ENCODE data around the gene BRF1.

The BRF1 gene

DNA sequence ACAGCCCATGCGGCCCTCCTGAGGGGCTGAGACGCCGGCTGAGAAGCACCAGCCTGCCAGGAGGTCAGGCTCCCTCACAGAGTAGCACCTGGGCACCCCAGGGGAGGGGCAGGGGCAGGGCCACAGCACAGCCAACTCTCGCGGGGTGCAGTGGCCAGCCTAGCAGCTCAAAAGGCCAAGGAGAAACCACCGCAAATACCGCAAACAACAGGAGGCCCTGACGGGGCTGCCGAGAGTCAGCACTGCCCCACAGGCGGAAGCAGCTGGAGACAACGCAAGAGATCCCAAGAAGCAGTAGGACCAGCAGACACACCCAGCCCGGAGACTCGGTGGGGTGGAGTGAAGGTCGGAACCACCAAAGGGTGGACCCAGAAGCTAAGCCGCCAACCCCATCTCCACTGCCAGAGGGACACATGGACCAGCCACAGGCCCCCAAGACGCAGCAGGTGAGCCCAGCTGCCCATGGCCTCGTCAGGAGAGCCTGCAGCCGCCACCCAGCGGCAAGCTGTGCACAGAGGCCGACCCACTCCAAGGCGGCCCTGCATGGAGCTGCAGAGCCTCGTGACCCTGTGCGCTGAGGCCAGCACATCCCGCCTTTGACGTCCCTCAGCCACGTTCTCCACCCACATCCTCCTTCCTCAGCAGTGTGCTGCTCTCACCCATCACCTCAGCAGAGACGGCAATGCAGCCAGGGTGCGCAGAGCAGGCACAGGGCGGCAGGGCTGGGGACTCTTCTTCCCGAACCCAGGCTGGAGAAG, 84.1 kb downstream of the BRF1 start:
- Histone ChIP-seq H3K4me3 (ENCODE audit: low read depth in 1 of 2, low read length in 2 of 2) (no peak overlapping the region), H3K4me1 (ENCODE audit: insufficient read depth, low read length) (peaks cover 8% of the 10 kb centered on the region), H3K9ac (ENCODE audit: low read length) (no peak overlapping the region), H3K36me3 (ENCODE audit: insufficient read depth, low read length) (peaks cover 36% of the 10 kb centered on the region), H3K27me3 (ENCODE audit: control insufficient read depth in 1 of 2, insufficient read depth in 2 of 2, low read length in 2 of 2) (no peaks in the 10 kb centered on the region), H3K27ac (ENCODE audit: low read depth, low read length) (no peak overlapping the region), H3K9me3 (ENCODE audit: low read length) (no peaks in the 10 kb centered on the region)

DNA sequence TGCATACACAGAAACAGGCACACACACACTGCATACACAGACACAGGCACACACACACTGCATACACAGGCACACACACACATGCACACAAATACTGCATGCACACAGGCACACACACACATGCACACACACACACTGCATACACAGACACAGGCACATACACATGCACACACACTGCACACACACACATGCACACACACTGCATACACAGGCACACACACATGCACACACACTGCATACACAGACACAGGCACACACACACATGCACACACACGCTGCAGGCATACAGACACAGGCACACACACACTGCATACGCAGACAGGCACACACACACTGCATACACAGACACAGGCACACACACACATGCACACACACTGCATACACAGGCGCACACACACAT, 85.2 kb downstream of the BRF1 start:
- Histone ChIP-seq H3K9me3 (ENCODE audit: low read length) (no peaks in the 10 kb centered on the region), H3K27me3 (ENCODE audit: control insufficient read depth in 1 of 2, insufficient read depth in 2 of 2, low read length in 2 of 2) (no peaks in the 10 kb centered on the region), H3K9ac (ENCODE audit: low read length) (no peak overlapping the region), H3K27ac (ENCODE audit: low read depth, low read length) (no peak overlapping the region), H3K36me3 (ENCODE audit: insufficient read depth, low read length) (peaks cover 36% of the 10 kb centered on the region), H3K4me1 (ENCODE audit: insufficient read depth, low read length) (peaks cover 3% of the 10 kb centered on the region), H3K4me3 (ENCODE audit: low read depth in 1 of 2, low read length in 2 of 2) (no peak overlapping the region)

DNA sequence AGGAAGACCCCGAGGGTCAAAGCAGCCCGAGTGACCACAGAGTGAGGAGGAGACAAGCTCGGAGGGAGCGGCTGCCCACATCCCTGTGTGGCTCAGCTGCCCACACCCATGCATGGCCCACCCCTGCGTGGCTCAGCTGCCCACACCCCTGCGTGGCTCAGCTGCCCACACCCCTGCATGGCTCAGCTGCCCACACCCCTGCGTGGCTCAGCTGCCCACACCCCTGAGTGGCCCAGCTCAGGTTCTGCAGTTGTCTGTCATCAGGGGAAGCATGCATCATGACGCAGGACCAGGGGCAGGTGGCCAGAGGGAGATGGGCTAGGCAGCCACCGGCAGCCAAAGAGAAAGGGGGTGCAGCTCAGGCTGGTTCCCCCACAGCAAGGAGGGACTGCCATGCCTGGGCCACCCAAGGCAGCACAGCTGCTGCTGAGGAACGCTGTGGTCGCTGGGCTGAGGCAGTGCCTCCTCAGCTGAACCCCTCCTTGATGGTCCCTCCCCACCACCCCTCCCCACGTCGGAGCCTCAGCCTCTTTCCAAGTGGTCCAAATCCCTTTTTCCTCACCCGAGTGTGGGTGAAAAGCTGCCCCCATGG, 86.4 kb downstream of the BRF1 start:
- H3K4me3 ChIP-seq (ENCODE audit: low read depth in 1 of 2, low read length in 2 of 2): no peak overlapping the region
- H3K27ac ChIP-seq (ENCODE audit: low read depth, low read length): no peak overlapping the region
- H3K9me3 ChIP-seq (ENCODE audit: low read length): no peaks in the 10 kb centered on the region
- H3K4me1 ChIP-seq (ENCODE audit: insufficient read depth, low read length): no peaks in the 10 kb centered on the region
- H3K27me3 ChIP-seq (ENCODE audit: control insufficient read depth in 1 of 2, insufficient read depth in 2 of 2, low read length in 2 of 2): no peaks in the 10 kb centered on the region
- H3K9ac ChIP-seq (ENCODE audit: low read length): no peak overlapping the region
- peaks cover 31% of the 10 kb centered on the region for H3K36me3 ChIP-seq (ENCODE audit: insufficient read depth, low read length)

DNA sequence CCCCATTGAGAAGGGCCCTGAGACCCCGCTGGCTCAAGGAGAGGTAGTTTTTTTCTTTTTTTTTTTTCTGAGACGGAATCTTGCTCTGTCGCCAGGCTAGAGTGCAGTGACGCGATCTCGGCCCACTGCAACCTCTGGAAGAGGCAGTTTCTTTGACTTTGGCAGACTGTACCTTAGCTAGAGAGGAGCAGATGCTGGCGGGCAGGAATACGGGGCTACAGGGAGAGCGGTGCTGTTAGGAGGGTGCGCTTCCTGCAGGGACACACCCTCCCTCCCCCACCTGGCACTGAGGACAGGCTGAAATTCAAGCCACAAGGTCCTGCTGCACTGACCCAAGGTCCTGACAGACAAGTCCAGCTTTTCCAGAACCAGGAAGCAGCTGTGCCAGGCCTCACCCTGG, 87.4 kb downstream of the BRF1 start:
- Histone ChIP-seq H3K4me3 (ENCODE audit: low read depth in 1 of 2, low read length in 2 of 2) (no peak overlapping the region), H3K27ac (ENCODE audit: low read depth, low read length) (no peak overlapping the region), H3K36me3 (ENCODE audit: insufficient read depth, low read length) (peaks cover 20% of the 10 kb centered on the region), H3K9me3 (ENCODE audit: low read length) (no peaks in the 10 kb centered on the region), H3K9ac (ENCODE audit: low read length) (no peak overlapping the region), H3K4me1 (ENCODE audit: insufficient read depth, low read length) (no peaks in the 10 kb centered on the region), H3K27me3 (ENCODE audit: control insufficient read depth in 1 of 2, insufficient read depth in 2 of 2, low read length in 2 of 2) (no peaks in the 10 kb centered on the region)

DNA sequence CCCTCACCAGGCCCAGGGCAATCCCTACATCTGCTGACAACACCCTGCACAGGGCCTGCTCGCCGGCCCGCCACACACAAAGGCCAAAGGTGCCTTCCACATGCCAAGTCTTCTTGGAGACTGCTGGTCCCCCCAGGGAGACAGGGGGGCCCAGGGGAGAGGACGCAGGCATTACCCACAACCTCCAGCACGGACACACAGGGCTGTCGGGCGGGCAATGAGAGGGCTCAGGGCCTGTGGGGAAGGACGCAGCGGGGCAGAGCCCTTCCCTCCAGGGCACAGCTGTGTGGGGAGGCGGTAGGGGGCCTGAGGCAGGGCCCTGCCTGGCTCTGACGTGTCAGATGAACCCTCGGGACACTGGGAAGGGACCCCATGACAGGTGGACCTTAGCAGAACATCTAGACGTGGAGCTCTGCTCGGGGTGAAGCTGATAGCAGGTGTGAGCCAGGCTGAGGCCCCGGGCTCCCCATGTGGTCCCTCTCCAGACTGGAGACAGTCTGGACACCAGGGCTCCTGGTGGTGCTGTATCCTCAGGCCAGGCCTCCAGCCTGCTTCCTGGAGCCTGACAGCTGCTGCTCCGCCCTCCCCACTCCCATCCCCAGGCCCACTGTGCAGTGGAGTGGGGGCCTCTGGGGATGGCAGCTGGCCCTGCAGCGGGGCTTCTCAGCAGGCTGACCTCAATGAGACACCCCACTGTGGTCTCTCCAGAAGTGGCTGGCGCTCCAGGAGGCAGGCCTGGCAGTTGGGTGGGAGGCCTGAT, 88.1 kb downstream of the BRF1 start:
- Histone ChIP-seq H3K36me3 (ENCODE audit: insufficient read depth, low read length) (peaks cover 18% of the 10 kb centered on the region), H3K4me3 (ENCODE audit: low read depth in 1 of 2, low read length in 2 of 2) (no peak overlapping the region), H3K27ac (ENCODE audit: low read depth, low read length) (no peak overlapping the region), H3K9me3 (ENCODE audit: low read length) (no peaks in the 10 kb centered on the region), H3K27me3 (ENCODE audit: control insufficient read depth in 1 of 2, insufficient read depth in 2 of 2, low read length in 2 of 2) (no peaks in the 10 kb centered on the region), H3K4me1 (ENCODE audit: insufficient read depth, low read length) (no peaks in the 10 kb centered on the region), H3K9ac (ENCODE audit: low read length) (no peak overlapping the region)

DNA sequence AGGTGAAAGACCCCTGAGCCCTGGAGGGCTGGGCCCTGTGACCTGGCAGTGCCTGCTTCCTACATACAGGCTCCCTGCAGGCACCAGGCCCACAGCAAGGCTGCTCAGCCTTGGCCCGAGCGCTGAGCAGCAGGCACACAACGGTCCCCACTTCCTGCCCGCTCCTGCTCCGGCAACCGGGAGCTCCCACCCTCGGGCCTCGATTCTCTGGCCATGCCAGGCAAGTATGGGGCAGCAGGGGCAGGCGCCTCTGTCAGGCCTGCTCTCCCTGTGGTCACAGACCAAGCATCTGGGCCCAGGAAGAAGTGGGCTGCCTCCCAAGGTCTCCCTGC, 89.1 kb downstream of the BRF1 start:
- Histone ChIP-seq H3K9ac (ENCODE audit: low read length) (no peak overlapping the region), H3K36me3 (ENCODE audit: insufficient read depth, low read length) (peaks cover 16% of the 10 kb centered on the region), H3K9me3 (ENCODE audit: low read length) (no peaks in the 10 kb centered on the region), H3K4me1 (ENCODE audit: insufficient read depth, low read length) (no peaks in the 10 kb centered on the region), H3K27ac (ENCODE audit: low read depth, low read length) (no peak overlapping the region), H3K27me3 (ENCODE audit: control insufficient read depth in 1 of 2, insufficient read depth in 2 of 2, low read length in 2 of 2) (no peaks in the 10 kb centered on the region), H3K4me3 (ENCODE audit: low read depth in 1 of 2, low read length in 2 of 2) (no peak overlapping the region)

DNA sequence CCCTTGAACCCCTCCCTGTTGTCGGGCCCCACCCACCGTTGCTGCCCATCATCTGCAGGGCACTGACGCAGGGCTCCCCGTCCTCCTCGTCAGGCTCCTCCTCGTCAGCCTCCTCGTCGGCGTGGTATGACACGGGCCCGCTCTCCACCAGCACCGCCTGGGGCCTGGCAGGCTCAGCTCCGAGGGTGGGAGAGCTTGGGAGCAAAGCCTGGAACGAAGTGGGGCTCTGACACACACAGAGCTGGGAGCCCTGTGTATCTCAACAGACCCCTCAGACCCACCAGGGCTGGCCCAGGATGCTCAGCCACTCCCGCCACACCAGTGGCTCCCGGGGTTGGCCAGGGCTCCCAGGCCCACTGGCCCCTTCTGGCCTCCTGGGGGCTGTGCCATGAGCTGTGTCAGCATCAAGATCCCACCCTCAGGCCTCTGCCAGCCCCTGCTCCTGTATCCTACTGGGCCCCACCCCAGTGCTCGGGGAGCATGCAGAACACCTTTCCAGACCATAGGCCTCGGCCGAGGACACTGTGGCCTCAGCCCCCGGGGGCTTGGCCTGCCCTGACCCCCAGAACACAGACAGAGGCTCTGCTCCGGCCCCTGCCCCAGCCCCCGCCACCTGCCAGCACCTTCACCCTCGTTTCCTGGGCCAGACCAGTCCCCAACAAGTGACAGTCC, 89.6 kb downstream of the BRF1 start:
- H3K9me3 ChIP-seq (ENCODE audit: low read length): no peaks in the 10 kb centered on the region
- H3K27ac ChIP-seq (ENCODE audit: low read depth, low read length): no peak overlapping the region
- no peaks in the 10 kb centered on the region for H3K27me3 ChIP-seq (ENCODE audit: control insufficient read depth in 1 of 2, insufficient read depth in 2 of 2, low read length in 2 of 2)
- H3K9ac ChIP-seq (ENCODE audit: low read length): no peak overlapping the region
- peaks cover 12% of the 10 kb centered on the region for H3K36me3 ChIP-seq (ENCODE audit: insufficient read depth, low read length)
- H3K4me3 ChIP-seq (ENCODE audit: low read depth in 1 of 2, low read length in 2 of 2): no peak overlapping the region
- H3K4me1 ChIP-seq (ENCODE audit: insufficient read depth, low read length): no peaks in the 10 kb centered on the region

DNA sequence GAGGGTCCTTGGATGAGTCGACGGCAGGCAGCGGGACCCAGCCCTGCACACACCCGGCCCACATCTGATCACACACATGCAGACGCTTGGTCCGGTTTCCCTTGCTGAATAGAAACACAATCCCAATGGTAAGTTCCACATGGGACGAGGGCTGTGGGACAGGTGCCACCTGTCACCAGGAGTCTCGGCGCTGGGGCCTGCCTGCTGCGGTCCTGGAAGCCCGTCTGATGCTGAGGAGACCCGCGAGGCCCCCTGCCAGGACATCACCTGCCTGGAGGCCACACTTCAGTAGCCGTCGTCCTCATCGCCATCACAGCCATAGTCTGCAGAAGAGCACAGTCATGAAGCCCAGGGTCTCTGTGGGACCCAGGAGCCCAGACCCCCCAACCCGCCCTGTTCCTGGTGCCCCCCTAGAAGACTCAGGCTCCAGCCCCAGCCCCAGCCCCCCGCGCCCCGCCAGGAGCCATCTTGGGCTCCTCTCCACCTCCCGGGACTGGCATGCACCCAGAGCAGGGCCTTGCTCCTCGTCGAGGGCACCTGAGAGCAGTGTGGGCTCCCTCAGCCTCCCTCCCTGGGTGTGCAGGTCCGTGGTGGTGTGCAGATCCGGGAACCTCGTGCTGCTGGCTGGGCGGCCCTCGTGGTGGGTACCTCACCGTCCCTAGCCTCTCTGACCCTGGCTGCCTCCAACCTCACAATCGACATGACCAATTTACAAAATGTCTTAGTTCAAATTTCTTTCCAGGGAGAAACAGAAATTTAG, 90.4 kb downstream of the BRF1 start:
- Histone ChIP-seq H3K4me1 (ENCODE audit: insufficient read depth, low read length) (peaks cover 4% of the 10 kb centered on the region), H3K36me3 (ENCODE audit: insufficient read depth, low read length) (peaks cover 7% of the 10 kb centered on the region)

DNA sequence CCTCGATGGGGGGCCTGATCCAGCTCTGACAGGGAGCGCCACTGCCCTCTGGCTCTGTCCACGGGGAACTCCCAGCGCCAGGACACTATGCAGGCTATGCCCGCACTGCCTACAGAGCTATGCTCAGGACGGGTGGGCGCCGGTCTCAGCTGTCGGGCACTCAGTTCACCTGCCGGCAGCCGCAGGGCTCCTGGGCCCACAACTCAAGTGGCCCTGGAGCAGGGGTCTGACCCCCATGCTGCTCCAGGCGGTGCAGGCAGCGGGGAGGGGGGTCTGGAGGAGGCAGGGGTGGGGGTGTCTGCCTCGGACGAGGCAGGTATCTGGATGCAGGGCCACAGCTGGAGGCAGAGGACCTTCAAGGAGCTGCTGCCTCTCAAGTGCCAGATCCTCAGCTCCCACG, 91.2 kb downstream of the BRF1 start:
- Histone ChIP-seq H3K4me1 (ENCODE audit: insufficient read depth, low read length) (peaks cover 10% of the 10 kb centered on the region), H3K9ac (ENCODE audit: low read length) (no peak overlapping the region), H3K36me3 (ENCODE audit: insufficient read depth, low read length) (peaks cover 7% of the 10 kb centered on the region), H3K27me3 (ENCODE audit: control insufficient read depth in 1 of 2, insufficient read depth in 2 of 2, low read length in 2 of 2) (no peaks in the 10 kb centered on the region), H3K9me3 (ENCODE audit: low read length) (no peaks in the 10 kb centered on the region), H3K4me3 (ENCODE audit: low read depth in 1 of 2, low read length in 2 of 2) (no peak overlapping the region), H3K27ac (ENCODE audit: low read depth, low read length) (no peak overlapping the region)

More for the DNA sequence above, 90.4 kb downstream of the BRF1 start:
- Histone ChIP-seq H3K4me3 (ENCODE audit: low read depth in 1 of 2, low read length in 2 of 2) (no peak overlapping the region), H3K27ac (ENCODE audit: low read depth, low read length) (no peak overlapping the region), H3K9ac (ENCODE audit: low read length) (no peak overlapping the region), H3K9me3 (ENCODE audit: low read length) (no peaks in the 10 kb centered on the region), H3K27me3 (ENCODE audit: control insufficient read depth in 1 of 2, insufficient read depth in 2 of 2, low read length in 2 of 2) (no peaks in the 10 kb centered on the region)

DNA sequence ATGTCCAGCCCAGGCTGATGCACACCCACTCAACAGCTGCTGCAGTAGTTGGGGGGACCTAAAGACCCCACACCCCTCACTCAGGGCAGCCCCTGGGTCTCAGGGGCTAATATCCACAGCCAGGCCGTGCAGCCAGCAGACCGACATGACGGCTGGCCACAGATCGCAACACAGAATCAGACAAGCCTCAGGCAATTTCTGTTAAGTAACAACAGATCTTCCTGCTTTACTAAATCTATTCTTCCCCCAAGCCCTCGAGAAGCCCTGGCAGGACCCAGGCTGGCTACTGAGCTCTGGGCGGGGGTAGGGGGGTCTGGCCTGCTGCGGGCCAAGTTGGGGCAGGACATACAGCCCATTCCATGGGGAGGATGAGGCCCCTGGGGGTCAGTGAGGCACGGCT, 91.7 kb downstream of the BRF1 start:
- Histone ChIP-seq H3K9me3 (ENCODE audit: low read length) (no peaks in the 10 kb centered on the region), H3K9ac (ENCODE audit: low read length) (no peak overlapping the region), H3K27me3 (ENCODE audit: control insufficient read depth in 1 of 2, insufficient read depth in 2 of 2, low read length in 2 of 2) (no peaks in the 10 kb centered on the region), H3K27ac (ENCODE audit: low read depth, low read length) (no peak overlapping the region), H3K4me1 (ENCODE audit: insufficient read depth, low read length) (peaks cover 16% of the 10 kb centered on the region), H3K36me3 (ENCODE audit: insufficient read depth, low read length) (peaks cover 7% of the 10 kb centered on the region), H3K4me3 (ENCODE audit: low read depth in 1 of 2, low read length in 2 of 2) (no peak overlapping the region)

DNA sequence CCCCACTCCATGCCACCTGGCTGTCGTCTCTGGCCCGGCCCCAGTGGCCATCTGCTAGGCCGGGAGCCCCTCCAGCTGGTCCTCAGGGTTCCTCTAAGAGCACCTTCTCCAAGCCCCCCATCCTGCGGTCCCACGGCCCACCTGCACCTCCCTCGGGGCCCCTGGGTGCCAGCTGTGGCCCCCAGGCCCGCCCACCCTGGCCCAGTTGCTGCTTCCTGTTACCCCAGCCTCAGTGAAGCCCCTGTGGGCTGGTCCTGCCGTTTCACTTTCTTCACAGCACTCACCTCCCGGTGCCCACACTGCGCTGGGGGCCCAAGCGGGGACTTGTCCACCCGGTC, 92.1 kb downstream of the BRF1 start:
- no peak overlapping the region for H3K27ac ChIP-seq (ENCODE audit: low read depth, low read length)
- peaks cover 7% of the 10 kb centered on the region for H3K36me3 ChIP-seq (ENCODE audit: insufficient read depth, low read length)
- no peak overlapping the region for H3K9ac ChIP-seq (ENCODE audit: low read length)
- H3K9me3 ChIP-seq (ENCODE audit: low read length): no peaks in the 10 kb centered on the region
- H3K4me1 ChIP-seq (ENCODE audit: insufficient read depth, low read length): peaks cover 20% of the 10 kb centered on the region
- H3K27me3 ChIP-seq (ENCODE audit: control insufficient read depth in 1 of 2, insufficient read depth in 2 of 2, low read length in 2 of 2): no peaks in the 10 kb centered on the region
- no peak overlapping the region for H3K4me3 ChIP-seq (ENCODE audit: low read depth in 1 of 2, low read length in 2 of 2)

Measured in muscle layer of colon (tissue), 2 donors.